ENCODE results near the gene EIPR1.

EIPR1 gene

DNA sequence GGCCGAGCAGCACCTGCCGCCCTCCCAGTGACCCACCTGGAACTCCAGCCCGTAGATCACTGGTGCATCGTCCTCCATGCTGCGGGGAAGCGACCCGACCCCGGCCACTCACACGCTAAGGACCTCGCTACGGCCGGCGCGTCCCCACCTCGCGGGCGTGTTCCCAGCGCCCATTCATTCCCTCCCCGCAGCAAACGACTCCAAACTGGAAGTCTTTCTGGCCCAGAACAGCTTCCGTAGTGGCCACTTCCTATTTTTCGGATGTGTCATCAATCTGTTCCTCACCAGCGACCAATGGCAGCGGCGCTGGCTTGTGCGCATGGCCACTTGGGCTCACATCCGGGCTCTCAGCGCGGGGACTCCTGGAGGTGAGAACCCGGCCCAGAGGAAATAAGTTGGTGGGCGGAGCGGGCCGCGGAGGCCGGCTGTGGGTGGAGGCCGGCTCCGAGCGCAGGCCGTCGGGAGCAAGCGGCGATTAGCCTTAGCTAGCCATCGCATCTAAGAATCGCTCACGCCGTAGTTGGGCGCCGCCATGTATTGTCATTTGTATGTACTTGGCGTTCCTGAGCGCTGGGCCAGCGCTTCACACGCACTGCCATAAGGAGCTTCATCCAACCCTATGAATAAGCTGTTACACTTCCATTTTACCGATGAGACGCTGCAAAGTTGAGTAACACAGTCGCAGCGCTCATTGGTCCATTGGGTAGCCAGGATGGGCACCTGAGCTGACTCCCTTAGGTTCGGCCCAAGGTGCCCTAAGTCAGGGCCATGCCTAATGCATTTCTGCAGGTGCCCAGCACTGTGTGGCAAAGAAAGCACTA, at the start of gene EIPR1:
Gene EIPR1, minus strand, starts transcription at position 207 of the 821 bp plus-strand sequence. Its CDS starts 129 bp downstream, at position 78.
- peak; percentile 98 for DNase-seq (ENCODE audit: low spot score)

DNA sequence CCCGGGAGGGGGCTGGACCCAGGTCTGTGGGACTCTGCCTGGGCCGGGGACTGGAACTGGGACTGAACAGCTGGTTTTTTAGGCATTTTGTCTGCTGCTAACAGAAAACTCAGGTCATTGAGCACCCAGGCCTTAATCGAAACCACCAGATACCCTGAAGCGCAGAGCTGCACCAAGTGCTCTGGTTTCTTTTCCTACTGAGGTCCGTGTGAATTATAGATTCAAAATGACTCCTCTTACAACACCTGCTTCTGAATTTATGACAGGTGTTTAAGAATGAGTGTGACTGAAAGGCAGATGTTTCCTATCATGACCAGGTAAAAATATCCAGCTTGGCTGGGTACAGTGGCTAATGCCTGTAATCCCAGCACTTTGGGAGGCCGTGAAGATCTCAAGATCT, 49.7 kb upstream of the EIPR1 start:
- DNase-seq (ENCODE audit: low spot score) = no peak

DNA sequence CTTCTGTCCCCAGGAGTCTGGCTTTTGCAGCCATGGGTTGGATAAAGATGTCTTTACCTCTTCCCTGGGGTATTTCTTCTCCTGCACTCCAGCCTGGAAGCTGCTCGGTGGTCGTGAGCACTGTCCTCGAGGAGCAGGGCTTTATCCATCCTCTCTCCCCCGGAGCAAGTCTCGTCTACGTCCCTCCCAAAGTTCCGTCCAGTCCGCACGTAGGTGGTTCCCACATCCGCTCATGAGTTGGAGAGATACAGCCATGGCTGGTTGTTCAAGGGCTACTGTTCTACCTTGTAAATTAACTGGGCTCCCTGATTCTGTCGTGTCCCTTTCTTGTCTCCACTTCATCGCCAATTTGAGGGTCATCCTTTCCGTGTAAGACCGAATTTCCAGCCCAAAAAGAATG, 49.0 kb upstream of the EIPR1 start:
- no peak for DNase-seq (ENCODE audit: low spot score)

DNA sequence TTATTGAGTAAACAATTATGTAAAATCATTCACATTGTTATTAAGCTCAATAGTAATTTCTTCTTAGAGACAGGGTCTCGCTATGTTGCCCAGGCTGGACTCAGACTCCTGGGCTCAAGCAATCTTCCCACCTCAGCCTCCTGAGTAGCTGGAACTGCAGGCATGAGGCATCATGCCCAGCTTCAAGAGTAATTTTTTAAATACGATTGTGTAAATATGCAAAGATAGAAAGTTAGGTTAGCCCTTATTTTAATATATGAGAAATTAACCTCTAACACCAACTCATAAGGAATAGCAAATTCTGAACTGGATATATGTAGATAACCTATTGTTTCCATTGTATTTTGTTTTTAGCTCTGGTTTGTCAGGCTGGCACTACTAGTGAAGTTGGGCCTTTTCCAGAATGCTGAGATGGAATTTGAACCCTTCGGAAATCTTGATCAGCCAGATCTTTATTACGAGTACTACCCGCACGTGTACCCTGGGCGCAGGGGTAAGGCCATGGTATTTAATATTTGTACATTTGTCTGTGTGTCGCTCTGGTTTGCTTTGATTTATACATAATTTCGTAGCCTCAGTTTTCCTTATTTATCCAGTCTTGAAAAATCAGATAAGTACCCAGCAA, 46.7 kb upstream of the EIPR1 start:
- no peak for DNase-seq (ENCODE audit: low spot score)

DNA sequence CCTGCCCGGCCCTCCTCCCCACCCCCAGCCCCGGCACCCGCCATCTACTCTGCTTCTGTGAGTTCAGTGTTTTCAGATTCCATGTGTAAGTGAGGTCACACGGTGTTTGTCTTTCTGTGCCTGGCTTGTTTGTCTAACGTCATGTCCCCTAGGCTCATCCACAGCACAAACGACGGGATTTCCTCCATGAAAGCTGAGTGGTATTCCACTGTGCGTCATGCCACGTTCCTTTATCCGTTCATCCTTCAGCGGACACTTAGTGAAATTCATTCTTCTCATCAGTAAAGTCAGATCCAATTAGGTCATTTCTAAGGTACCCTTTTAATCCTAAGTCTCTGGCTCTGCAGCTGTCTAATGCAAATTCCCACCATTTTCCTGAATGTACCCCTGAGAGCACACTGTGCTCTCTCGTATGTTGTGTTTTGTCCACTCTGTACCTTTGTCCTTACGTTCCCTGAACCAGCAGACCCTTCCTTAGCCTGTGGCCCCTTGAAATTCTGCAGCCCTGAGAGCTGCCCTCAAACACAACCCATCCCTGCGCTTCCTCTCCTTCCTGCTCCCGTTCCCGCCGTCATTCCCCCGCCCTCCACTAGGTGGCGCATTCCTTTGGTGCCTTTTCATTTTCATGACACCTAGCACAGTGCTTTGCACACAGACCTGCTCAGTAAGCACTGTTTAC, 46.0 kb upstream of the EIPR1 start:
- peak; percentile 19 for DNase-seq (ENCODE audit: low spot score)

DNA sequence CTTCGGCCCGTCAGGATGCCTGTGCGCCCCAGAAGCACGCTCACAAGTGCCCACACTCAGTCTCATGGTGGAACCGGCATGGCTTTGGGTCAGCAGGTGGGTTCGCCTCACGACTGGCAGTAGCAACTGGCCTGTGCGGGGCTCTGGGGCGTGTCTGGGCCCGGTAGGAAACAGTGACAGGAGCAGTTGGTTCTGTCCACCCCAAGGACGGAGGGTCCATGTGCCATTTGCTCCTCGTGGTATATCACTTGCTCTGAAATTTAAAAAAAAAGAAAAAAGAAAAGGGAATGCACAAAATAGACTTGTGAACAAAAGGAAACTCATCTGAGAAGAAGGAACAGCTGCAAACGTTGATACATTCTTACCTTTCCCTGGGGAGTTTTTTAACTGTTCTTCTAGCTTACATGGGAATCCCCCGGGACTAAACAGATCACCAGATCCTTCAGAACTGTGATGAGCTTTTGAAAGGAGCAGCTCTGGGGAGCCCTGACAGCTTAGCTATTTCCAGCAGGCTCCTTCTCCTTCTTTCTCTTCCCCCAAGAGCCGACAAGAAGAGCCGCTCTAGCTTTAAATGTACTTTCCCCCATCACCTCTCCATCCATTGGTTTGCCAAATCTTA, 44.7 kb upstream of the EIPR1 start:
- DNase-seq (ENCODE audit: low spot score) = no peak

DNA sequence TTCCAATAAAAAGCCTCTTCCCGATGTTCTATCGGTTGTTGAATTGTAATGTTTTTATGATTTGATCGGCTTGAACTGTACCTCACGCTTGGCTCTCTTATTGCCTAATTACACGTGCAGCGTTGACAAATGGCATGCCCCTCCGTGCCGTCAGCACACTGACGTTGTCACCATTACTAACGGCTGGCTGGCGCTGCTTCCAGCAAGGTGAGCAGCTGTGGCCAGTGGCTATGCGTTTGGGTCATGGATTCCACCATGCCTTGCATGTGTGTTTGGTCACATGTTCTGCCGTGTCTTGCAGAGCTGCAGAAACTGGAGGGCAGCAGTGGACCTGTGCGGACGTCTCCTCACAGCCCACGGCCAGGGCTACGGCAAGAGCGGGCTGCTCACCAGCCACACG, 44.0 kb upstream of the EIPR1 start:
- DNase-seq (ENCODE audit: low spot score) = no peak

DNA sequence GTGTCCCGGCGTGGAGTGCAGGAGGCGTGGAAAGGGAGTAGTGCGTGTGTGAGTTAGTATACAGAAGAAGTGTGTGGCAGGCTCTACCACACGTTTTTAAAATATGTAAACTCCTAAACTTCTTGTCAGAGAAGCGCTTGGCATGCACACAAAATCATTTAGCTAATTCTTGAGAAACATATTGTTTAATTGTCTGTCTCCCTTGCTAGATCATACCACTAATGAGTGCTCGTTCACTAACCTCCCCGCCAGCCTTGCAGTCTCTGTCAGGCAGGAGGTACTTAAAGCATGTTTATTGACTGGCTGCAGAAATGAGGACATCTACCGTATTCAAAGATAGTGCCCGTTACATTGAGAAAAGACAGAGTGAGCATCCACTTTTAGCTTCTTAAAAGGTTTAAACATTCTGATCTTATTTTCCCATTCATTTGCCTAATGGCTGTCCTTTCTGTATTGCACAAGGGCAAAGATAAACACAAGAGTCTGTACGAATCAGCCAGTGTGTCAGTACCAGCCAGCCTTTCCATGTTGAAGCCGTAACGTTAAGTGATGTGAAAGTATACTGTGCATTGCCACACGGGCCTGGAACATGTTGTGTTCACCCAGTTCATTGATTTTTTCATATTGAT, 43.3 kb upstream of the EIPR1 start:
- no peak for DNase-seq (ENCODE audit: low spot score)

DNA sequence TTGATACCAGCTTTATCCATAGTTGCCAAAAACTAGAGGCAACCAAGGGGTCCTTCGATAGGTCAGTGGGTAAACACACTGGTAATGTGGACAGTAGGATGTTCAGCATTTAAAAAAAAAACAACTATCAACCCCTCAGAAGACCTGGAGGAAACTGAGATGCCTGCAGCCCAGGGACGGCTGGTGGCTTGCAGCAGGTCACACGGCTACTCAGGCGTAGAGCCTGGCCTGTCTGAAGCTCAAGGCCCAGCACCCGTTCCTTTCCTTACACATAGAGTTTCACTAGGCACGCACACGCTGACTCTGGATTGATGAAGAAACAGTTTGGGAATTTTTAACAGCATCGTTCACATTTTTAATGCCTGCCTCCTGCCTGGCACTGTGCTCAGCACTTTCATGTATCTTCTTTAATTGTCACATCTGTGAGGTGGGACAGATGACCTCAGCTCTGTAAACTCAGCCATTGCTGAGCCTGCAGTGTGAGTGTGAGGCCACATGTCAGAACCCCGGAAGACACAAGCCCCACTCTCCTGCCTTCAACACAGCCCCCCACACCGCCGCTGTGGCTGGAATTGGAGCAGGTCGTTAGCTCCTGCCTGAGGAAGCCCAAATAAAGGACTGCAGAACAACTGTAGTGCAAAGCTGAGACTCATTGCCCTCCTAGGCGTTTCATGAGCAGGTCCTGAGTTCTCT, 42.6 kb upstream of the EIPR1 start:
- DNase-seq (ENCODE audit: low spot score) = no peak

DNA sequence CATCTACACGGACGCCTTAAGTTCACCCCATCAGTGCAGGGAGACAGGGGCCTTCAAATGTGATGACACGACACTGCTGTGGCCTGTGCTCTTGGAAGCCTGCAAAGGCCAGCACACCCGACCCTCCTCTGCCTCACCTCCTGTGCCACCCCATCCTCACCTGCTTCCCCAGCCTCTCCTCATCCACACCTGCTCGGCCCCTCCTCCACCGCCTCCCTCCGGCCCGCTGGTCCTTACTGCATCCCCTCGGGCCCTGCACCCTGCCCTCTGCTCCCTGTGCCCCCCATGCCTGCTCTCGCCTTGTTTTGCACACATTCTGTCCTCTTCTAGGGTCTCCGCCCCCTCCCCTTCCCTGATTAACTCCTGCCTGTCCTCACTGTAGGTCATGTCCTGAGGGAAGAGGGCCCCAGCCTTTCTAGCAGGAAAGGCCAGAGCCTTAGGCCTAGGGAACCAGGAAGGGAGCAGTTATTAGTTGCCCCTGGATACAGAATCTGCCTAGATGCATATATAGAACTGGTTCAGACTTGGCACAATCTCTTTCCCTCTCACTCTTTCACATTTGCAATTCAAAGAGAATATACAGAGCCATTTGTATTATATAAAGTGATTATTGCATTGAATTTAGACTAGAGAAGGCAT, 41.3 kb upstream of the EIPR1 start:
- DNase-seq (ENCODE audit: low spot score) = no peak

DNA sequence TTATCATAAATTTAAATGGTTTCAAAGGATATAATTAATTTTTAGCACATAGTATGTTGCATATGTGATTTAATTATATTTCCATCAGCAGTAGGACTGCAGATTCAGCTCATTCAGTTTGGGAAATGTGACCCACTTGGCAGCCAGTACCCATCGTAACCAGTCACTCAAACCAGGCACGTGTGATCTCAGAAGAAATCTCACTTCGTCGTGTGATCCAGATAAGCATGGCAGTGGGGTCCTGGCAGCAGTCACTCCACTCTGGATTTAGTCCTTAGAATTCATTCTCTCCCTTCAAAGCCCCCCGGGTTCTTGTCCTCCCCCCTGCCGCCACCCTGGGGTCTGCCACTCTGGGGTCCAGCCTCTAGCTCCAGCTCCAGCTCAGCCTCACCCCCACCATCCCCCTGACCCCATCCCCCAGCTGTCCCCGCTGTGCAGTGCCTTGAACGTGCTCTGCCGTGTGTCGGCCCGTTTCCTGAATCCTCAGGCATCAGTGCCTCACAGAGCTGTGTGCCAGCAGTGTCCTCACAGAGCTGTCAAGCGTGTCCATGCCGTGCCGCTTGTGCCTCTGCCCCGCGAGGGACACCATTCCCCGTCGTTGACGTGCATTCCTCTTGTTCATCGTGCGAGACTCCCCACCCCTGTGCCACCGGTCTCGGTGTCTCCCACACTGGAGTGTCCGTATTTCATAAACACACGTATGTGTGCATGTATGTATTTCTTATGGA, 36.7 kb upstream of the EIPR1 start:
- no peak for DNase-seq (ENCODE audit: low spot score)

DNA sequence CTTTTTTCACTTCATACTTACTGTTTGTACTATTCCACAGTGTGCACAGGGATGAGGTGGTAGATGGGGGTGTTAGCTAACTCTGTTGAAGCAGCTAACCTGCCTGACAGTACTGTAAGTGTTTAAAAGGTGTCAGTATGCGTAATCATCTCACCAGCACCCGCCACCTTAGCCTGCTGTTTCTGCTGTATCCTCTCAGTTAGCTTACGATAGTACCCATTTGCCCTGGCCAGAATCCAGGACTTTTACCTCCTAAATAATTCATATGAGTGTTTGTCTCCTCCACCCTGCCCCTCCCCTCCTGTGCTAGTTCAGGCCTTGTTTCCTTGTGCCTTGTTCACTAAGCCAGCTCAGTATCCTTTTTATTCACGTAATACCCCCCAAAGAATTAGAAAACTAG, 36.1 kb upstream of the EIPR1 start:
- DNase-seq (ENCODE audit: low spot score) = no peak

DNA sequence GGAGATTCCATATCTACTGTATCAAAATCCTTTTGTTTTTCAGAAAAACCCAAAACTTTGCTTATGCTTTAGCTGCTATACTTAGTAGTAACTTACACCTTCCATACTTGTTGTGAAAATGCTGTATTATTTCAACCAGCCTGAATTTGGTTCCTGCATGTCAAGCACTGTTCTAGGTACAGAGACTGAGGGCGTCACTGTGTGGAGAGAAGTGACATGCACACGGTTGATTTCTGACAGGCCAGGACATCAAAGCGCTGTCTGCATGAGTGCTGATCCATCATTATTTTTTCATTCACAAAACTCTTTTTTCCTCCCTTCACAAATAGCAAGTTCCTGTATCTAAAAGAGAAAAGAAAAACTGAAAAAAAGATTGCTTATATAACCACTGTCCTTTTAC, 33.5 kb upstream of the EIPR1 start:
- no peak for DNase-seq (ENCODE audit: low spot score)

DNA sequence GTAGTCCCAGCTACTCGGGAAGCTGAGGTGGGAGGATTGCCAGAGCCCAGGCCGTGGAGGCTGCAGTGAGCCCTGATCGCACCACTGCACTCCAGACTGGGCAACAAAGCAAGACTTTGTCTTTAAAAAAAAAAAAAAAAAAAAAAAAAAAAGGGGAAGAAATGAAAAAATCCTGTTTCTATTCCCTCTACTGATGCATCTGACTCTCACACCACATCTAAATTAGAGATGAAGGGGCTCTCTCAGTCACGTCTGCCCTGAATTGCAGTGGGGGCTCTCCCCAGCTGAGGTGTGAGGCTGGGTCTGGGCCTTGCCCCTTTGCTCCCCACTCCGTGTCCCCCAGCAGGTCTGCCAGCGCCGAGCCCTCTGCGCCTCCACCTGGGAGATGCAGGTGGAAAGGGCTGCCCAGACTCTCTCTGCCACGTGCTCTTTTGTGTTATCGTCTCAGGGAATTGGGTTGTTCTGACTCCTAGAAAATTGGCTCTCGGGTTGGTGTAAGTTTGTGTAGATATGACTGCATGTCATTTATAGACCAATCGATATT, 32.1 kb upstream of the EIPR1 start:
- no peak for DNase-seq (ENCODE audit: low spot score)

DNA sequence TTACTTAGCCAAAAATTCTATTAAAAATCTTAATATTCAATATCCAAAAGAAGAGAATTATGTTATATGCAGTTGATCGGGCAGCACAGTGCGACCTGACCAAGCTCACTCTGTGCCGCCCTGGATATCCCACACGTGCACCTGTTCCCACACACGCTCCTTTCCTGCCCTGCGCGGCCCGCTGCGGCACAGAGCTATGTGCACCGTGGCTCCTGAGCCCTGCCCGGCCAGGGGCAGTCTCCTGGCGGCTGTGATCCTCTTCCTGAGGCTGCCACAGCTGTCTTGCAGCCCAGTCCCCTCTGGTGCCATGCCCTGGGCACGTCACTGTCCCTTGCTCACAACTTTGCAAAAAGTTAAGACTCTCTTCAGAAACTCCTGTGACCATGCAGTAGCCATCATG, 31.2 kb upstream of the EIPR1 start:
- no peak for DNase-seq (ENCODE audit: low spot score)

DNA sequence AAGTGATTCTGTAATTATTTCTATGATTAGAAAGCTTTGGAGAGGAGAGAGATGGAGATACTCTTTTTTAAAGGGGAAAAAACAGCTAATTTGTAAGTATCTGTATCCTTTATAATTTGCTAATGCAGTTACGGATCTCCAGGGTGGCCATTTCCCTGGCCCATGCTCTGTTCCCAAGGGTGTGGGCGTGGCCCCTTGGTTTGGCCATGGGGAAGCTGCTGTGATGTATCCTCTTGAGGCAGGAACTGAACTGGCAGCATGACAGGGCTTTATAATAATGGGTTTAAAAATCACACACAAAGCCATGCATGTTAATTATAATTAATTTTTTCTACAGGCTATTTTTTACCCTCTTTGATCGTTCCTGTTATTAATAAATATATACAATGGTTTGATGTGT, 28.9 kb upstream of the EIPR1 start:
- no peak for DNase-seq (ENCODE audit: low spot score)

DNA sequence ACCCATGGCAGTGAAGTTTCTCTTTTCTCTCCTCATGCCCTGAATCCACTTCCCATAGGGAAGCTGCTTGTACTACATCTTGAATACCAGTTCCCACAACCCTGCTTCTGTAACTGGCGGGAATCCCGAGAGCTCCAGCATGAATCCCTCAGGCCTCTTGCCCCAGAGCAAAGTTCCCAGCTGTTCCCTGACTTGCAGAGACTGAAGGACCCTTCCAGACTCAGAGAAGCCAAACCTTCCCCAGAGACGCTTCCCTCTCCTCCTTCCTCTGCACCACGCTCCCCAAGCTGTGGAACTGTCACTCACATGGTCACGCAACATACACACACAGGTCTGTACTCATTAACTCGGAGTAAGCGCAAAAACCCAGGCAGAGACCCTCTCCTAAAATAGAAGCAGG, 28.3 kb upstream of the EIPR1 start:
- no peak for DNase-seq (ENCODE audit: low spot score)

DNA sequence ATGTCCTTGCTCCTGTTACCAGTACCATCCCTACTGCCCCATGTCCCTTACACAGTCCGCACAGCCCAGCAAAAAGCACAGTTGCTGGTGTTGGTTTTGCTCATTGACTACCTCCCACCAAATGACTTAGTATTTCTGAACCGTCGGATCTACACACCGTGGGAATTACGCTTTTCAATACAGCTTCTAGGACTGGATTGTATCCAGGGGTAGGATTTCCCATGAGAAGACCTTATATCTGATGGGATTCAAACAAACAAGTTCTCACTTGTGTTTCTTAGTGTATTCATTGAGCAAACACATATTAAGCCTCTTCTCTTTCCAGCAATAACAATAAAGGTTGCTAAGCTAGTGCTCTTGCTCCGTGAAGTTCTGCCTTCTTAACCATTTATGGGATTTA, 27.7 kb upstream of the EIPR1 start:
- no peak for DNase-seq (ENCODE audit: low spot score)

DNA sequence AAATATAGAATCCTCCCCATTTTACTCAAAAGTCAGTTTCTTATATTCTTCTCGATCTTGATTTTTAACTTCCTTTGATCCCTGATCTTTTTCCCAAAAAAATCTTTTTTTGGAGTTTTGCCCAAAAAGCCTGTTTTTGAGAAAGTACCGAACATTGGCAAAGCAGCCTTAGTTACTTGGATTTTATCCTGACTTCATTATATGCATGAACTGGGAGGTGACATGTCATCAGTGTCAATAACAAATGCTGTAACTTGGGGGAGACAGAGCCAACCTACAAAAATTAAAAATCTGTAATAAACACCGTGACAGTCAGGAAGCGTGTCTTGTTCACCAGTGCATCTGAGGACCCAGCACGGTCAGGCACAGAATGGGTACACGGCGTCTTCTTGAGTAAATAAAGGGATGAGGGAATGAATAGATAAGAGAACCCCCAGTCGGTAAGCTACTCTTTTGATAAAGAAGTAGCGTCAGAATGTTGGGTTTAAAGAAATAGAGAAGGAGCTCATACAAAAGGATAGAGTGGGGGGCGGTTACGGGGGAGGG, 26.8 kb upstream of the EIPR1 start:
- no peak for DNase-seq (ENCODE audit: low spot score)

Data from SW480 (cell line).